Astrocyte (in vitro differentiated cells and primary cell): ENCODE data around the gene NRAS.

Source experiments
- EZH2 ChIP-seq: IDR thresholded peaks from 2 replicates; pipeline ENCODE4 v1.6.1; 2012; ENCODE audit warnings: mild to moderate bottlenecking, low read length, inconsistent platforms; ENCODE audit not compliant: insufficient read depth
- TF ChIP-seq, protein P1 (sequence below): IDR thresholded peaks from 2 replicates; pipeline ENCODE4 v1.5.1; 2011; ENCODE audit warnings: low read depth, mild to moderate bottlenecking, inconsistent platforms, low read length, moderate library complexity; ENCODE audit not compliant: insufficient read depth

DNA sequence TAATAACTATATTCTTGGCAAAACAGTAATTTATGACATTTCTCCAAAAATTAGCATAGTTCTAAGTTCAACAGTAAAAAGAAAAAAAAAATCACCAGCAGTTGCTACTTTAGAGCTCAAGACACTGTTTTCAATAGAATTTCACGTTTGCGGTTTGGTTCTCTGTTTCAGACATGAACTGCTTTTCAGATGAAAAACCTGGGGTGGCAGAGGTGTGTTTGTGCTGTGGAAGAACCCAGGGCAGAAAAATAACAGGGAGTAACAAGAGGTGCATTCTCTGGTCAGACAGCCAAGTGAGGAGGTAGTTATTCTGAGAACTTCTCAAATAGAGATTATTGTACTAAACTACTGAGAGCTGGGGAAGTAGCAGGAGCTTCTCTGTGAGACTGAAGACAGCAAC, 9.0 kb downstream of the NRAS start:
- TF ChIP-seq, protein P1, sequence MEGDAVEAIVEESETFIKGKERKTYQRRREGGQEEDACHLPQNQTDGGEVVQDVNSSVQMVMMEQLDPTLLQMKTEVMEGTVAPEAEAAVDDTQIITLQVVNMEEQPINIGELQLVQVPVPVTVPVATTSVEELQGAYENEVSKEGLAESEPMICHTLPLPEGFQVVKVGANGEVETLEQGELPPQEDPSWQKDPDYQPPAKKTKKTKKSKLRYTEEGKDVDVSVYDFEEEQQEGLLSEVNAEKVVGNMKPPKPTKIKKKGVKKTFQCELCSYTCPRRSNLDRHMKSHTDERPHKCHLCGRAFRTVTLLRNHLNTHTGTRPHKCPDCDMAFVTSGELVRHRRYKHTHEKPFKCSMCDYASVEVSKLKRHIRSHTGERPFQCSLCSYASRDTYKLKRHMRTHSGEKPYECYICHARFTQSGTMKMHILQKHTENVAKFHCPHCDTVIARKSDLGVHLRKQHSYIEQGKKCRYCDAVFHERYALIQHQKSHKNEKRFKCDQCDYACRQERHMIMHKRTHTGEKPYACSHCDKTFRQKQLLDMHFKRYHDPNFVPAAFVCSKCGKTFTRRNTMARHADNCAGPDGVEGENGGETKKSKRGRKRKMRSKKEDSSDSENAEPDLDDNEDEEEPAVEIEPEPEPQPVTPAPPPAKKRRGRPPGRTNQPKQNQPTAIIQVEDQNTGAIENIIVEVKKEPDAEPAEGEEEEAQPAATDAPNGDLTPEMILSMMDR: no peak
- no peak for TF ChIP-seq EZH2
